ENCODE results near the gene NOBOX.
"Not testable (repeated sequence)": the region's sequence is repeated elsewhere in the genome, so short reads cannot be mapped to it uniquely, and the experiment has no call there.

The NOBOX gene

GRCh38 chr7:144365523-144365922 lies 38.0 kb downstream of the NOBOX start:
- H3K9me2 ChIP-seq (ENCODE audit: low read depth, low read length); H3K9ac ChIP-seq (ENCODE audit: low read length); H3K4me1 ChIP-seq (ENCODE audit: insufficient read depth, low read length, severe bottlenecking); H3K27ac ChIP-seq (ENCODE audit: low read depth, low read length, poor library complexity, severe bottlenecking); H2AFZ ChIP-seq (ENCODE audit: low read length); H3K4me2 ChIP-seq (ENCODE audit: low read length); H3K4me3 ChIP-seq (ENCODE audit: low read depth, low read length, poor library complexity, severe bottlenecking); H3K79me2 ChIP-seq (ENCODE audit: insufficient read depth, low read length); H3F3A ChIP-seq (ENCODE audit: insufficient read depth, low read length); H3K9me3 ChIP-seq (ENCODE audit: low read length); H3K27me3 ChIP-seq (ENCODE audit: insufficient read depth, low read length); H4K20me1 ChIP-seq (ENCODE audit: insufficient read depth, low read length); H3K36me3 ChIP-seq (ENCODE audit: insufficient read depth, low read length): not testable (repeated sequence)

- not testable (repeated sequence) for H3F3A ChIP-seq (ENCODE audit: insufficient read depth, low read length); H3K9me3 ChIP-seq (ENCODE audit: low read length); H3K9ac ChIP-seq (ENCODE audit: low read length); H3K36me3 ChIP-seq (ENCODE audit: insufficient read depth, low read length); H3K9me2 ChIP-seq (ENCODE audit: low read depth, low read length); H3K27me3 ChIP-seq (ENCODE audit: insufficient read depth, low read length); H3K4me2 ChIP-seq (ENCODE audit: low read length); H3K4me3 ChIP-seq (ENCODE audit: low read depth, low read length, poor library complexity, severe bottlenecking); H4K20me1 ChIP-seq (ENCODE audit: insufficient read depth, low read length); H3K79me2 ChIP-seq (ENCODE audit: insufficient read depth, low read length); H3K27ac ChIP-seq (ENCODE audit: low read depth, low read length, poor library complexity, severe bottlenecking); H2AFZ ChIP-seq (ENCODE audit: low read length); H3K4me1 ChIP-seq (ENCODE audit: insufficient read depth, low read length, severe bottlenecking)
Measured at GRCh38 chr7:144362061-144362460, 41.4 kb downstream of the NOBOX start.

GRCh38 chr7:144356860-144357259 lies 46.6 kb downstream of the NOBOX start:
- not testable (repeated sequence) for H3K27ac ChIP-seq (ENCODE audit: low read depth, low read length, poor library complexity, severe bottlenecking); H3K4me2 ChIP-seq (ENCODE audit: low read length); H3K36me3 ChIP-seq (ENCODE audit: insufficient read depth, low read length); H3K9me2 ChIP-seq (ENCODE audit: low read depth, low read length); H4K20me1 ChIP-seq (ENCODE audit: insufficient read depth, low read length); H3K9ac ChIP-seq (ENCODE audit: low read length); H3K4me3 ChIP-seq (ENCODE audit: low read depth, low read length, poor library complexity, severe bottlenecking); H2AFZ ChIP-seq (ENCODE audit: low read length); H3K79me2 ChIP-seq (ENCODE audit: insufficient read depth, low read length); H3K9me3 ChIP-seq (ENCODE audit: low read length); H3K4me1 ChIP-seq (ENCODE audit: insufficient read depth, low read length, severe bottlenecking); H3F3A ChIP-seq (ENCODE audit: insufficient read depth, low read length); H3K27me3 ChIP-seq (ENCODE audit: insufficient read depth, low read length)

GRCh38 chr7:144356185-144356584 lies 47.3 kb downstream of the NOBOX start:
- H3K27ac ChIP-seq (ENCODE audit: low read depth, low read length, poor library complexity, severe bottlenecking); H3K79me2 ChIP-seq (ENCODE audit: insufficient read depth, low read length); H3K9ac ChIP-seq (ENCODE audit: low read length); H3K4me2 ChIP-seq (ENCODE audit: low read length); H3K9me3 ChIP-seq (ENCODE audit: low read length); H3K36me3 ChIP-seq (ENCODE audit: insufficient read depth, low read length); H3K4me1 ChIP-seq (ENCODE audit: insufficient read depth, low read length, severe bottlenecking); H3K27me3 ChIP-seq (ENCODE audit: insufficient read depth, low read length); H3F3A ChIP-seq (ENCODE audit: insufficient read depth, low read length); H4K20me1 ChIP-seq (ENCODE audit: insufficient read depth, low read length); H2AFZ ChIP-seq (ENCODE audit: low read length); H3K4me3 ChIP-seq (ENCODE audit: low read depth, low read length, poor library complexity, severe bottlenecking); H3K9me2 ChIP-seq (ENCODE audit: low read depth, low read length): not testable (repeated sequence)

DNA sequence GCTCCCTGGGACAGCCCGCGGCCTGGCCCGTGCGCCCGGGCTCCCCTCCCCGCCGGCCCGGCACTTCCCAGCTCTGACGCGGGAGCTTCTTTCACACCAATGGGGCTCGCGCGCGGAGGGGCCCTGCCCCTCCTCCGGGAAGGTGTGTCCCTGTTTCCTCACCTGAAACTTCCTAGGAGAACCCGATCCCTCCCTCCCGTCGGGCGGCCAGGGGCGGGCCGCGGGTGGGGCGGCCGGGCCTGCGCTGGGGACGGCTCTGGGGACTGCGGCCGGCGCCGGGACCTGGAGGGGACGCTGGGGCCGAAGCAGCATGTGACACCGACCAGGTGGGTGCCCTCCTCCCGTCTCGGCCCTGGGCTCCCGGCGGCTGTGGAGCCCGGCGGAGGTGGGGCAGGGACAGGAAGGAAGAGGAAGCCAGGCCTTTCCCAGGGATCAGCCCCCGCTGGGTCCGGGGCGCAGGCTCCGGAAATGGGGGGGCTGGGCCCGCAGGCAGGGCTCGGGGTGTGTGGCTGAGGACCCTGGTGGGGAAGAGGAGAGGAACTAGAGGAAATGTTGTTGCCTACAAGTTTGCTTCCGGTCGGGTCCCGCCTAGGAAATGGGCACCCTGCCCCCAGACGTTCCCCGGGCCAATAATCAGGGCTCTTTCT lies 48.2 kb downstream of the NOBOX start, which contains the start of gene ARHGEF5:
Gene ARHGEF5, plus strand, starts transcription at position 227 of the 647 bp plus-strand sequence. CDS start 7,268 bp downstream, outside the sequence.
- H3K4me3 ChIP-seq (ENCODE audit: low read depth, low read length, poor library complexity, severe bottlenecking); H3K36me3 ChIP-seq (ENCODE audit: insufficient read depth, low read length); H3K9ac ChIP-seq (ENCODE audit: low read length); H2AFZ ChIP-seq (ENCODE audit: low read length); H3K4me1 ChIP-seq (ENCODE audit: insufficient read depth, low read length, severe bottlenecking); H3K27ac ChIP-seq (ENCODE audit: low read depth, low read length, poor library complexity, severe bottlenecking); H3K79me2 ChIP-seq (ENCODE audit: insufficient read depth, low read length); H3K9me3 ChIP-seq (ENCODE audit: low read length); H3K4me2 ChIP-seq (ENCODE audit: low read length); H4K20me1 ChIP-seq (ENCODE audit: insufficient read depth, low read length); H3K27me3 ChIP-seq (ENCODE audit: insufficient read depth, low read length); H3F3A ChIP-seq (ENCODE audit: insufficient read depth, low read length); H3K9me2 ChIP-seq (ENCODE audit: low read depth, low read length): not testable (repeated sequence)

DNA sequence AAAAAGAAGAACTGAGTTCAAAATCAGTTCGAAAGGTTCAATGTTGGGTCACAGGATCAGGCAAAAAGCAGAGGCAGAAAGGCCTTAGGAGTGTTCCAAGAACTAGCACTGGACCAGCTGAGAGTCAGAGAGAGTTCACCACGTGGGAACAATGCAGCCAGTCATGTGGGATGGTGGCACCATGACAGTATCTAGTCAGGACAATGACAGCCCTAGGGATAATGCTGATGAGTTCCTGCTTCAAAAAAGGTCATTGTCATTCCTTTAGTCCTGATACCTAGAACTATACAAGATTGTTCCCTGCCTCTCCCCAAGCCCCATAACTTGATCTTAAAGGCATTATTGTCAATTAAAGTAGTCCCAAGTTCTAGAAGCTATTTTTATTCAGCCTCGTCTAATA lies 51.8 kb downstream of the NOBOX start:
- H3K27ac ChIP-seq (ENCODE audit: low read depth, low read length, poor library complexity, severe bottlenecking); H3K9me3 ChIP-seq (ENCODE audit: low read length); H3K36me3 ChIP-seq (ENCODE audit: insufficient read depth, low read length); H3K9ac ChIP-seq (ENCODE audit: low read length); H4K20me1 ChIP-seq (ENCODE audit: insufficient read depth, low read length); H3K4me1 ChIP-seq (ENCODE audit: insufficient read depth, low read length, severe bottlenecking); H2AFZ ChIP-seq (ENCODE audit: low read length); H3K27me3 ChIP-seq (ENCODE audit: insufficient read depth, low read length); H3K9me2 ChIP-seq (ENCODE audit: low read depth, low read length); H3K79me2 ChIP-seq (ENCODE audit: insufficient read depth, low read length); H3F3A ChIP-seq (ENCODE audit: insufficient read depth, low read length); H3K4me2 ChIP-seq (ENCODE audit: low read length); H3K4me3 ChIP-seq (ENCODE audit: low read depth, low read length, poor library complexity, severe bottlenecking): not testable (repeated sequence)

- H3K79me2 ChIP-seq (ENCODE audit: insufficient read depth, low read length); H3K4me2 ChIP-seq (ENCODE audit: low read length); H3K27me3 ChIP-seq (ENCODE audit: insufficient read depth, low read length); H3K9me2 ChIP-seq (ENCODE audit: low read depth, low read length); H4K20me1 ChIP-seq (ENCODE audit: insufficient read depth, low read length); H3K4me3 ChIP-seq (ENCODE audit: low read depth, low read length, poor library complexity, severe bottlenecking); H3F3A ChIP-seq (ENCODE audit: insufficient read depth, low read length); H3K9ac ChIP-seq (ENCODE audit: low read length); H3K4me1 ChIP-seq (ENCODE audit: insufficient read depth, low read length, severe bottlenecking); H3K27ac ChIP-seq (ENCODE audit: low read depth, low read length, poor library complexity, severe bottlenecking); H3K9me3 ChIP-seq (ENCODE audit: low read length); H2AFZ ChIP-seq (ENCODE audit: low read length); H3K36me3 ChIP-seq (ENCODE audit: insufficient read depth, low read length): not testable (repeated sequence)
Measured at GRCh38 chr7:144348625-144349024, 54.9 kb downstream of the NOBOX start.
